Fibroblast of villous mesenchyme (primary cell): ENCODE measurements around the gene APMAP. TPM values are rescaled to one million over a fixed set of nuclear protein-coding genes. Genes with fewer than 3 reads are reported as not detected.

Experiments
- DNase-seq: peaks from one replicate; pipeline ENCODE4 v3.0.0-alpha.2; 2010; ENCODE audit warnings: low read depth
- H3K4me3 ChIP-seq: 2 replicates; pipeline ENCODE4 v1.5.1; 2011; ENCODE audit warnings: low read depth, mild to moderate bottlenecking, low read length
- total RNA-seq: library from RNA; depleted of rRNA; stranded (reverse); fragments of >200 nt; gene quantifications from 2 replicates; pipeline ENCODE4 v1.2.3, GENCODE V29; 2012
- TF ChIP-seq, protein P1 (sequence below): IDR thresholded peaks from 2 replicates; pipeline ENCODE4 v1.5.1; 2012; ENCODE audit warnings: low read depth, mild to moderate bottlenecking, low read length; ENCODE audit not compliant: insufficient read depth

Gene APMAP
- total RNA-seq, 1 donor, result 81.2 TPM

DNA sequence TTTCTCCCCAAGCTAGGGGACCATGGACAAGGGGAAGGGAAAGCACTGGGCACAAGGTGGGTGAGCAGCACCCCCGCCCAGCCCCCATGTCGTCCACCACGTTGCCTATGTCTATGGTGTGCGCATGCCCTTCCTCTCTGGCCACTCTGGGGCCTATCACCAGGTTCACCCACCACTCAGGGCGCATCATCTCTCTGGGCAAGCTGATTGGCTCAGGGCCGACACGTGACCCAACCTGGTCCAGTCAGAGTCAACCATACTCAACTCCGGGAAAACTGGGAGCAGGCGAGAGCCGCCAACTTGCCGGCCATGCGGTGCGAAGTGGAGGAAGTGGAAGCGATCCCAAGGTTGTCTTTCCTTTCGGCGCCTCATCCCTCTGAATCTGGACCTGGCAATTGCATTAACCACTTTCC lies 39.5 kb upstream of the APMAP start:
- H3K4me3 ChIP-seq, result no peak overlapping the region
- no peak for DNase-seq
- TF ChIP-seq, protein P1, sequence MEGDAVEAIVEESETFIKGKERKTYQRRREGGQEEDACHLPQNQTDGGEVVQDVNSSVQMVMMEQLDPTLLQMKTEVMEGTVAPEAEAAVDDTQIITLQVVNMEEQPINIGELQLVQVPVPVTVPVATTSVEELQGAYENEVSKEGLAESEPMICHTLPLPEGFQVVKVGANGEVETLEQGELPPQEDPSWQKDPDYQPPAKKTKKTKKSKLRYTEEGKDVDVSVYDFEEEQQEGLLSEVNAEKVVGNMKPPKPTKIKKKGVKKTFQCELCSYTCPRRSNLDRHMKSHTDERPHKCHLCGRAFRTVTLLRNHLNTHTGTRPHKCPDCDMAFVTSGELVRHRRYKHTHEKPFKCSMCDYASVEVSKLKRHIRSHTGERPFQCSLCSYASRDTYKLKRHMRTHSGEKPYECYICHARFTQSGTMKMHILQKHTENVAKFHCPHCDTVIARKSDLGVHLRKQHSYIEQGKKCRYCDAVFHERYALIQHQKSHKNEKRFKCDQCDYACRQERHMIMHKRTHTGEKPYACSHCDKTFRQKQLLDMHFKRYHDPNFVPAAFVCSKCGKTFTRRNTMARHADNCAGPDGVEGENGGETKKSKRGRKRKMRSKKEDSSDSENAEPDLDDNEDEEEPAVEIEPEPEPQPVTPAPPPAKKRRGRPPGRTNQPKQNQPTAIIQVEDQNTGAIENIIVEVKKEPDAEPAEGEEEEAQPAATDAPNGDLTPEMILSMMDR, result no peak

DNA sequence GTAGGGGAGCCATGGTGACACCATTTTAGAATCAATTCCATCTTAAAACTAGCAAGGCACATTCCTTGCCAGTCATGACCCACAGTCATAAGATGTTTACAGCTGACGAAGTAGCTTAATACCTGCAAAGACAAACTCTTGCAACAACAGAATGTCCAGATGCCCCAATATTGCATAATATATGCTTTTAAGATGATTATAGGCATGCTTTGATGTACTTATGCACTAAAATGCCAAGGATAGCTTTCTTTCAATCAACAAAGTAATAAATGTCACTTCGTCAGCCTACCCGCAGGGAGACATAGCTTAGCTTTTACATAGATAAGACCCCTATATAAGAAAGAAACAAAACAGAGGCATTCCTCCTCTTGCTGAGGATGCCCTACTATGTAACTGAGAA lies 38.7 kb upstream of the APMAP start:
- TF ChIP-seq, protein P1, result no peak
- peak; percentile 39 for DNase-seq
- H3K4me3 ChIP-seq, result no peak overlapping the region

GRCh38 chr20:25030649-25031207 lies 38.2 kb upstream of the APMAP start:
- TF ChIP-seq, protein P1, result no peak
- DNase-seq, result no peak
- H3K4me3 ChIP-seq, result no peak overlapping the region

GRCh38 chr20:25030007-25030648 lies 37.6 kb upstream of the APMAP start:
- DNase-seq, result no peak
- TF ChIP-seq, protein P1, result no peak
- no peak overlapping the region for H3K4me3 ChIP-seq

- no peak overlapping the region for H3K4me3 ChIP-seq
- TF ChIP-seq, protein P1, result no peak
- no peak for DNase-seq
Measured at GRCh38 chr20:25025986-25026605, 33.5 kb upstream of the APMAP start.

GRCh38 chr20:25025091-25025861 lies 32.7 kb upstream of the APMAP start:
- DNase-seq, result no peak
- TF ChIP-seq, protein P1, result no peak
- no peak overlapping the region for H3K4me3 ChIP-seq
